GM18520 (cell line): ENCODE measurements around the gene RAPGEF6.
"Not testable (repeated sequence)": the region's sequence is repeated elsewhere in the genome, so short reads cannot be mapped to it uniquely, and the experiment has no call there.

Source experiments
- ATAC-seq: cut with Tn5 transposase; IDR thresholded peaks from one replicate; pipeline ENCODE4 v1.9.1; 2021; ENCODE audit not compliant: unreplicated experiment

The RAPGEF6 gene

DNA sequence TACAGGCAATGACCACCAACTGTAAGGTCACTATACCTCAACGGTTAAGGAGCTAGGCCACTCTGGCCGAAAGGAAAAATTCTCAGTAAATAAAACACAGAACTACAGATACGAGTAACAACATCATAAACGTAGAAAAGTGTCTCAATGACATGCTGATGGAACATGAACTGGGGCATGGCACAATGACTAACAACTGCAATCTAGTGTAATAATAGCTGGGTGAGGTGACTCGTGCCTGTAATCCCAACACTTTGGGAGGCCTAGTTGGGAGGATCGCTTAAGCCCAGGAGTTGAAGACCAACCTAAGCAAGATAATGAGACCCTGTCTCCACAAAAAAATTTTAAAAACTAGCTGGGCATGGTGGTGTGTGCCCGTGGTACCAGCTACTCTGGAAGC is 9.8 kb upstream of the RAPGEF6 start:
- no peak for ATAC-seq

DNA sequence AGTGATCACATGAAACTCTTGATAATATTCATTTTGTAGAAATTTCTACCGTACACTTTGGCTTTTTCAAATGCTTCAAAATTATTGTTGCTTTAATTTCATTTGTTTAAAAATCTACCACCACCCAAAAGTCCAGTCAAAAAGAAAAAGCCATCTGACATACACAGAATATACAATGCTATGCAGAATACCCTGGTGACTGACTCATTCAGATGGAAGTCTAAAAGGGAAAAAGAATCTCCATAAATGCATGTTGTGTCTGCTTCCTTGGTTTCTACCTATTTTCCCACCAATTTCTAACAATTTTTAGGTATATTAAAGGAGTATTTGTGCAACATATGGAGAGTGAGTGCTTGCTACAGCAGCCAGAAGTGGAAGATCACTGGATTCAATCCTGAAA is 9.3 kb upstream of the RAPGEF6 start:
- ATAC-seq = no peak

- no peak for ATAC-seq
Observed at GRCh38 chr5:131641494-131641893, 6.5 kb upstream of the RAPGEF6 start.

GRCh38 chr5:131640043-131640856 is 5.2 kb upstream of the RAPGEF6 start:
- ATAC-seq = no peak

GRCh38 chr5:131639148-131639547 is 4.1 kb upstream of the RAPGEF6 start:
- no peak for ATAC-seq

DNA sequence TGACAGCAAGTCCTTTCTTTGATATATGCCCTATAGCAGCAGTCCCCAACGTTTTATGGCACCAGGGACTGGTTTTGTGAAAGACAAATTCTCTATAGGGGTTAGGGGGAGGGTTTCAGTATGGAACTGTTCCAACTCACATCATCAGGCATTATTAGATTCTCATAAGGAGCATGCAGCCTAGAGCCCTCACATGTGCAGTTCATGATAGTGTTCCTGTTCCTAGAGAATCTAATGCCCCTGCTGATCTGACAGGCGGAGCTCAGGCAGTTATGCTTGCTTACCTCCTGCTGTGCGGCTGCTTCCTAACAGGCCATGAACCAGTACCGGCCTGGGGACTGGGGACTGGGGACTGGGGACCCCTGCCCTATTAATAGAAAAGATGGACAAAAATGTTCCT is 2.7 kb upstream of the RAPGEF6 start:
- ATAC-seq = no peak

GRCh38 chr5:131635684-131636572 is 899 bp upstream of the RAPGEF6 start:
- no peak for ATAC-seq

DNA sequence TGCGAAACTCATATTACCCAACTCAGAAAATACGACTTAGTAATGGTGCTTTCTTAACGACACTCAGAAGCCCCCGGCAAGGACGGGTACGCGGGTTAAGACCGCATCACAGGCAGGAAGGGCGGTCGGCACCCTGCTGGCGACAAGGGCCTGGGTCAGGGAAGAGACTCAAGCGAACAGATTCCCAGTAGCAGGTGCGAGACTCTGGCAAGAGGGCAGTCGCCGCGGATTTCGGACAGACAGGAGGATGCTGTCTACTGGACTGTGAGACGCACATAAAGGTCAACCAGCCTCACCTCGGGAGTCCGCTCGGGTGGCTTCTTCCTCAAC is 398 bp downstream of the RAPGEF6 start:
- ATAC-seq = no peak

GRCh38 chr5:131634238-131634637 is 791 bp downstream of the RAPGEF6 start:
- no peak for ATAC-seq

- ATAC-seq = no peak
Observed at GRCh38 chr5:131633830-131634229, 1.2 kb downstream of the RAPGEF6 start.

GRCh38 chr5:131630963-131631350 is 4.1 kb downstream of the RAPGEF6 start:
- no peak for ATAC-seq

DNA sequence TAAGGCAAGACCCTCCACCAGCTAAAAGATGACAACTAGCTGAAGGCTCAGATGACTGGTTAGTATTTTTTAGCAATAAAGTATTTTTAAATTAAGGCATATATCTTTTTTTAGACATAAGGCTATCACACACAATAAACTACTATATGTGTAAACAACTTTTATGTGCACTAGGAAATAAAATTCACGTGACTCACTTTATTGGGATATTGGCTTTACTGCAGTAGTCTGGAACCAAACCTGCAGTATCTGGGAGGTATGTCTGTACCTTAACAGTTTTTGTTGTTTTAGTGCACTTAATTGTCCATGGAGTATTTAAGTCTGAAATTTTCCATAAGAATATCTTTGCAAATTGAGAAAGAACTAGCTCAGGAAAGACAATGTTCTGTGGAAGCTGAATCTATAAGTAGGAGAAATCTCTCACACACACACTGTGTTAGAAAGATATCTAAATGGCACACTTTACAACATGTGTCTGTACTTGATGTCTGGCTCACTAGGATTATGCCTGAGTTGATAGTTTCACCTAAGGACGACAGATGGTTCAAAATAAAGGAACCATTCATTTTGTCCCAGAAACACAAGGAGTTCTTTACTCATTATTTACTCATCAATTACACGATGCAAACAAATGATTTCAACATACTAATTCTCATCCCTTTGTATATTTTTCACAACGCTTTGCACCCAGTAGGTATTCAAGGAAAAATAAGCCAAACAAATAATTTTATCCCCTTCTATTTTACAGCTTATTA is 4.6 kb downstream of the RAPGEF6 start:
- ATAC-seq = no peak

DNA sequence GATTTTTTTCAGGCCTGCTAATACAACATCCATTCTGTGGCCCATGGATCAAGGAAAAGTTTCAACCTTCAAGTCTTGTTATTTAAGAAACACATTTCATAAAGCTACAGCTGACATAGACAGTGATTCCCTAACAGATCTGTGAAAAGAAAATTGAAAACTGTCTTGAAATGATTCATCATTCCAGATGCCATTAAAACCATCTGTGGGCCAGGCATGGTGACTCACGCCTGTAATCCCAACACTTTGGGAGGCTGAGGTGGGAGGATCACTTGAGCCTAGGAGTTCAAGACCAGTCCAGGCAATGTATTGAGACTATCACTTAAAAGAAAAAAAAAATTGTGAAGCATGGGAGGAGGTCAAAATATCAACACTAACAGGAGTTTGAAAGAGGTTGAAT is 6.0 kb downstream of the RAPGEF6 start:
- no peak for ATAC-seq

DNA sequence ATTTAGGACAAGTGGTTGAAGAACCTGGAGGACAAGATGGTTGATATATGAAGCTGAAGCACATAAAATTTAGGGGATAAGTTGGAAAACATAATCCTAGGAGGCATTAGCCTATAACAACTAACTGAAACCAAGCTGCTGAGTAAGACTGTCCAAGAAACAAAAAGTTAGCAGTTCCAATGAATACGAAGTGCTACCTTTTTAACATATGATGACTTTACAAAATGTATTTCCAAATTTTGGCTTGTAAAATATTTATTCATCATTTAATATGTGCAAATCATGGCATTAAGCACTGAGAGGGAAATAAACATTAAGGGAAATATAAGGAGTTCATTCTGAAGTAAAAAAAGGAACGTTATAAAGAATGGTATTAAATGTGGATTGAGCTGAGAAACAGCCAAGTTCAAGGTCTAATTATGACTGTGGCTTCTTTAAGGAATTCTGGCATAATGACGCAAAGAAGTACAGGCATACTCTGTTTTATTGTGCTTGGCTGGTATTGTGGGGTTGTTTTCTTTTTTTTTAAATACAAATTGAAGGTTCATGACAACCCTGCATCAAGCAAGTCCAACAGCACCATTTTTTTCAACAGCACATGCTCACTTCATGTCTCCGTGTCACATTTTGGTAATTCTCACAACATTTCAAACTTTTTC is 7.7 kb downstream of the RAPGEF6 start:
- no peak for ATAC-seq

- ATAC-seq = no peak
Observed at GRCh38 chr5:131622633-131623032, 12.4 kb downstream of the RAPGEF6 start.

- not testable (repeated sequence) for ATAC-seq
Observed at GRCh38 chr5:131621164-131621563, 13.9 kb downstream of the RAPGEF6 start.

- no peak for ATAC-seq
Observed at GRCh38 chr5:131619102-131619501, 15.9 kb downstream of the RAPGEF6 start.

GRCh38 chr5:131617140-131617822 is 17.7 kb downstream of the RAPGEF6 start:
- ATAC-seq = no peak

GRCh38 chr5:131615957-131616356 is 19.1 kb downstream of the RAPGEF6 start:
- ATAC-seq = no peak

GRCh38 chr5:131613423-131613822 is 21.6 kb downstream of the RAPGEF6 start:
- ATAC-seq = no peak

GRCh38 chr5:131611064-131611381 is 24.0 kb downstream of the RAPGEF6 start:
- ATAC-seq = no peak
